GM12873 (cell line): Measurements from ENCODE around the gene GNAI3.

ENCODE experiments used
- TF ChIP-seq, protein P1 (sequence below): IDR thresholded peaks from 2 replicates; pipeline ENCODE4 v1.5.1; 2012; ENCODE audit warnings: low read depth, mild to moderate bottlenecking, moderate library complexity, low read length, control low read depth; ENCODE audit not compliant: insufficient read depth; ENCODE audit errors: missing control alignments

The GNAI3 gene

DNA sequence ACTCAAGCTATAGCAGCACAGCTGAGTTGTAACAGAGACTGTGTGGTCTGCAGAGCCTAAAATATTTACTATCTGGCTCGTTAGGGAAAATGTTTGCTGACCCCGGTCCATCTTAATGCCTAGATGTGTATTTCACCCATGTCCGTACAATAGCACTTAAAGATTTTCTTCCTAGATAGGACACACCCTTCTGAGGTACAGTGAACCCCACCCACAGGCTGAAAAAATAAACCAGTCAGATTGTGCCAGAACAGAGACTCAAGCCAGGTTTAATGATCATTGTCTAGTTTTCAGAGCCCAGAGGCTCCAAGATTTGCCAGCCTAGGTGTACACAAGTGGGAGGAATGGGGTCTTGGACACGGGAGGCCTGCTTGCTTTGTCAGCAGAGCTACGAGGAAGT lies 44.5 kb upstream of the GNAI3 start:
- TF ChIP-seq, protein P1, sequence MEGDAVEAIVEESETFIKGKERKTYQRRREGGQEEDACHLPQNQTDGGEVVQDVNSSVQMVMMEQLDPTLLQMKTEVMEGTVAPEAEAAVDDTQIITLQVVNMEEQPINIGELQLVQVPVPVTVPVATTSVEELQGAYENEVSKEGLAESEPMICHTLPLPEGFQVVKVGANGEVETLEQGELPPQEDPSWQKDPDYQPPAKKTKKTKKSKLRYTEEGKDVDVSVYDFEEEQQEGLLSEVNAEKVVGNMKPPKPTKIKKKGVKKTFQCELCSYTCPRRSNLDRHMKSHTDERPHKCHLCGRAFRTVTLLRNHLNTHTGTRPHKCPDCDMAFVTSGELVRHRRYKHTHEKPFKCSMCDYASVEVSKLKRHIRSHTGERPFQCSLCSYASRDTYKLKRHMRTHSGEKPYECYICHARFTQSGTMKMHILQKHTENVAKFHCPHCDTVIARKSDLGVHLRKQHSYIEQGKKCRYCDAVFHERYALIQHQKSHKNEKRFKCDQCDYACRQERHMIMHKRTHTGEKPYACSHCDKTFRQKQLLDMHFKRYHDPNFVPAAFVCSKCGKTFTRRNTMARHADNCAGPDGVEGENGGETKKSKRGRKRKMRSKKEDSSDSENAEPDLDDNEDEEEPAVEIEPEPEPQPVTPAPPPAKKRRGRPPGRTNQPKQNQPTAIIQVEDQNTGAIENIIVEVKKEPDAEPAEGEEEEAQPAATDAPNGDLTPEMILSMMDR: no peak

DNA sequence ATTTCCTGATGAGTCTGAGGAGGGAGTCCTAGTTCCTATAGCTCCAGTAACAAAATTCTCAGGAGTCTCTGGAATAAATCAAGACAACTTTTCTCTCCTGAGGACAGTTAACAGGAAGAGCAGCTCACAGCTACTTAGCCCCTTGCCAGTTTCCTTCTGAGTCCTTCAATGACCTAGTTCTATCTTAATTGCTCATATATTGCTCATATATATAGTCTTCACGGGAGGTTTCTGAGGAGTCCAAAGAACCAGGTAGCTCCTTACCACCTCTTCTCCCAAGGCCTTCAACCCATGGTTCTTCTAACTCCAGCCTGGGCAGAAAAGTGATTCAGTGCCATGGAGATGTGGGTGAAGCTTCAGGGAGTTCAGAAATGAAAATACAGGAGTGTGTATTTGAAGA lies 43.4 kb upstream of the GNAI3 start:
- TF ChIP-seq, protein P1: no peak

DNA sequence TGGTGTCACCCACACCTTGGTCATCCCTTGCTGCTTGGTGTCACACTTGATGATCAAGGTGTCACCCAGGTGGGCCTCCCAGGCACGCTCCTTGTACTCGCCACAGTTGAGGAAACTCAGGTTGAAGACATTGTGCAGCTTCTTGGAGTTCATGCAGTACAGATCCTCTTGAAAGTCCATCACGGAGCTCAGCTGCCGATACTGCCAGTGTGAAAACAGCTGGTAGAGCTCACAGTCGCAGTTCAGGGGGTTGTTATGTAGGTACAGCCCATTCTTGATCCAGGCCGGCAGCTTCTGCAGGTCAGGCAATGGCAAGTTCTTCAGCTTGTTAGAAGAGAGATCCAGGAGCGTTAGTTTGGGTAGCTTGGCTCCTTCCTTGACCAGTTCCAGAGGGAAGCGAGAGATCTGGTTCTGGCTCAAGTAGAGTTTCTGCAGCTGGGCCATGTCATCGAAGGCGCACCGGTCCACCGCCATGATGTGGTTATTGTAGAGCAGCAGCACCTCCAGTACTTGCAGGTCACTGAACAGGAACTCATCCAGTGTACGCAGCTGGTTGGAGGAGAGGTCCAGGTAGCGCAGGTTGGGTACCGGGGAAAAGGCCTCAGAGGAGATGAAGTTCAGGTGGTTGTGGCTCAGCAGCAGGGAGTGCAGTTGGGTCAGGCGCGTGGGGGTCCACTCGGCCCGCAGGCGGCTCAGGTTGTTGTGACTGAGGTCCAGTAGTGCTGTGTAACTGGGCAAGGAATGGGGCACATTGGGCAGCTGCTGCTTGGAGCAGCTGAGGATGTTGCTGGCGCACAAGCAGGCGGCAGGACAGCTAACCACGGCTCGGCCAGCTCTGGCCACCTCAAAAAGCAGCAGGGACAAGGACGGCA lies 40.2 kb upstream of the GNAI3 start:
- TF ChIP-seq, protein P1: no peak

DNA sequence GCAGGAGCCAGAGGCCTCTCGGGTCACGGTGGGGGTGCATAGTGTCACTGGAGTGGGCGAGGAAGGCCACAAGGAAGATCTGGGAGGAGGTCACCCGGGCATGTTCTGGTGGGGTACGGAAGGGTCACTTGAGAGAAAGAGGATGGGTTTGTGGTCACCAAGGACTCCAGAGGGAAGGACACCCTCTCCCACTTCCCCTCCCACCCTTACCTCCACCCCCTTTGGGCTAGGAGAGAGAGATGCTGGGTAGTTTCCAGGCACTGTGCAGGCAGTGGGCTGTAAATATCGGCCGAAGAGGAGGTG lies 39.6 kb upstream of the GNAI3 start:
- TF ChIP-seq, protein P1: no peak

DNA sequence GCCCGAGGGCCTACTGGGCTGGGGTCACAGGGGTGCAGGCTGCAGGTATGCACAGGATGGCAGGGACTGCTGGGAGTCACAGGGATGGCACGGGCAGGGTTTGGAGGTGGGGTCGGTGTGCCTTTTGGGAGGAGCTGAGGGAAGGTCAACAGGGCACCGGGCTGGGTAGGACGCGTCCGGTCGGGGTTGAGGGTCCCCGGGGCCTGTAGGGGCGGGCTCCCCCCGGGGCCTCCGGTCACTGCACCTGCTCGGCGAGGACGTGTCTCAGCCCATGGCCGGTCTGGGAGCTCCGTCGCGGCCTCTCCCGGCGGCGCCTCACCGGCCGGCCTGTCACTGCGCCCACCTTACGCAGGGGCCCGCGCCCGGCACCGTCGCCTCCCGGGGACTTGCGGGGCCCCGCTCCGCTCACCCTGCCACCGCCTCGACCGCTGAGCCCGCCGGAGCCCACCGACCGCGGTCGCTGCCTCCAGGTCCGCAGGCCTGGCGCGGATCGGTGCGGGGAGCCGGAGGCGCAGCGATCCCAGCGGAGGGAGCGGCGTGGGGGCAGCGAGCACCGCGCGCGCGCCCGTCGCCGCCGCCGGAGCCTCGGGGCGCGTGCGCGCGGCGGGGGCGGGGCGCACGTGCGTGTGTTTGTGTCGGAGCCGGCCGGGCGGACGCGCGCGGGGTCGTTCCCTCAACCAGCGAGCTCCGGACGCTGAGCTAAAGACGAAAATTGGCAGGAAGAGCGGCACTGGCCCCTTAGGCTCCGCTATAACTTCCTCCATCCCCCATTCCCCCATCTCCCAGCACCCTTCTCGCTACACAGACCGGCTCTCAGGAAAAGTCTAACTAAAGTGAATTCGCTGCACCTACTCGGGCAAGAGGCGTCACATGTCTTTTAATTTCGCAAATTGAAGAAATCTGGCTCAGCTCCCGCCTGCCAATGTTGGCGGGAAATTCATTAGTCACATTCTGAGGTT lies 39.0 kb upstream of the GNAI3 start, which contains the start of gene AMIGO1:
Gene AMIGO1 (minus strand): TSS at position 552 of the 959 bp plus-strand sequence. CDS start 815 bp downstream, outside the sequence.
- TF ChIP-seq, protein P1: no peak

DNA sequence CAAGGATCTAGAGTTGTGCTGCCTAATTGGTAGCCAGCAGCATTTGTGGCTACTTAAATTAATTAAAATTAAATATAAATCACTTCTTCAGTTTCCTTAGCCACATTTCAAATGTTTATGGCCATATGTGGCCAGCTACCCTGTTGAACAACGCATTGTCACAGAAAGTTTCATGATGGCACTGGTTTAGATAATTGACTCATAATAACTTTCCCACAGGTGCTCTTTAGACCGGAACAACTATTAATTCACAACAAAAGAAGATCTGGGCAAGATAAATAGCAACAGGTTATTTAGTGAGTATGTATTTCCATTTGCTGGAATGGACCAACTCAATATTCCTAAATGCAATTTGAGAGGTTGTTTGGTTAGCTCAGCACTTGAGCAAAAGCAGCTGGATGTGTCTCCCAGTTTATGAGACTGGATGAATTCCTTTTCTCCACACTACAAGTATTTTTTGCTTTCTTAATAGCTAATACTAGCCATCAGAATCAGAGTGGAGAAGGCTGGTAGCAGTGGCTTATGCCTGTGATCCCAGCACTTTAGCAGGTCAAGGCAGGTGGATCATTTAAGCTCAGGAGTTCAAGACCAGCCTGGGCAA lies 35.2 kb upstream of the GNAI3 start:
- TF ChIP-seq, protein P1: no peak

DNA sequence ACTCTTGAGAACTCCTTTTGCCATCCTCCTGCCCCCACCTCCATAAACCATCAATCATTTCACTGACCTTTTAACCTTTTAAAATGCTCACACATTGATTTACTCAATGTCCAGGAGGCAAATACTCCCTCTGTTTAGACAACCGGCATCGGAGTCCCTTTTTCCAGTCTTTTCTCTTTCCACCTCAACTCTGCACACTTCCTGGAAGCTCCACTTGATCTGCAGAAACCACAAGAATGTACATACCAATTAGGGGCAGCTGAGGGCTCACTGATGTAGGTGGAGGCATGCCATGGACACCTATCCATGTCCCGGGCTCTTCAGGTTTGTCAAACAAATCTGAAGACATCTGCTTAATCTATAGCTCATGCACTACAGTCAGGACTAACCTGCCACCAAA lies 33.6 kb upstream of the GNAI3 start:
- TF ChIP-seq, protein P1: no peak
